ENCODE measurements around the gene RAP2C.

The RAP2C gene

DNA sequence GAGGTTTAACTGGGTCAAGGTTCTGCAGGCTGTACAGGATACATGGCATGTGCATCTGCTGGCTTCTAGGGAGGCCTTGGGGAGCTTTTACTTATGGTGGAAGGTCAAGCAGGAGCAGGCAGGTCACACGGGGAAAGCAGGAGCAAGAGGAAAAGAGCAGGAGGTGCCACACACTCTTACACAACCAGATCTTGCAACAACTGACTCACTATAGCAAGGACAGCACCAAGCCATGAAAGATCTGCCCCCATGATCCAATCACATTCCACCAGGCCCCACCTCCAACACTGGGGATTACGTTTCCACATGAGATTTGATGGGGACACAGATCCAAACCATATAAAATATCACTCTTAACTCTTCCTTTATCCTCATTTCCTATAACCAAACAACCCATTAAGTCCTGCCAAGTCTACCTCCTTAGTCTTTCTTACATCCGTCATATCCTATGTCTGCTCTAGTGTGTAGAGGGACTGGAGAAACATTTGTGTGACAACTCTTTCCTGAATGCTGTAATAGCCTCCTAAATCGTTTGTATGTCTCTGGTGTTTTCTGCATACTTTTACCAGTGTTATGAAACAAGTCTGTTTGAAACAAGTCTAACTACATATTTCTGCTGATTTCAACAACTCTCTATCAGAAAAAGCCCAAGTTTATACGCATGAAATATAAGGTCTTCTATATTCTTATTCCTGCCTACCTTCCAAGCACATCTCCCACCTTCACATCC is 8.3 kb upstream of the RAP2C start:
- no peak for TF ChIP-seq Cebpa-rat (IDR thresholded peaks at IDR 0.05)
- Histone ChIP-seq H3K4me3 (no peak overlapping the region), H3K9me3 (replicated peaks in 1 of 11) (0 out of 22 replicates have a peak, but pooled peaks cover 0 to 4% (median 0%) of the 10 kb centered on the region in 11 experiments), H3K36me3 (no peaks in the 10 kb centered on the region), H3K9ac (no peak overlapping the region), H3K4me2 (no peak overlapping the region), H3K4me1 (no peaks in the 10 kb centered on the region), H3K27ac (no peak overlapping the region), H3K27me3 (peaks cover 94 to 98% (median 98%) of the 10 kb centered on the region in 11 experiments), H4K20me1 (peaks cover 0 to 5% (median 0%) of the 10 kb centered on the region in 11 experiments; a peak in 5 of 22 replicates)

DNA sequence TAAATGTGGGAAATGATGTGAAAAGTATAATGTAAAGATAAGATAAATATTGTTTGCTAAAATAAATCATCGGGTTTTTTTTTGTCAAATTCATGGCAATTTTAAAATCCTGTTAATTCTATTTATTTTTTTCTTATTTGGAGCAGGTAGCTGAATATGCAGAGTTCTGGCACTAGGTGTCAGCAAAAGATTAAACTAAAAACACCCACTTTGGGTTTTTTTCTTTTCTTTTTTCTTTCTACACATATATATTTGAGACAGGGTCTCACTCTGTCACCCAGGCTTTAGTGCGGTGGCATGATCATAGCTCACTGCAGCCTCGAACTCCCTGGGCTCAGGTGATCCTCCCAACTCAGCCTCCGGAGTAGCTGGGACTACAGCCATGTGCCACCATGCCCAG is 6.9 kb upstream of the RAP2C start:
- no peaks in the 10 kb centered on the region for H3K4me1 ChIP-seq
- no peaks in the 10 kb centered on the region for H3K9me3 ChIP-seq (replicated peaks in 1 of 11)
- H3K27ac ChIP-seq: no peak overlapping the region
- H4K20me1 ChIP-seq: peaks cover 0 to 8% (median 0%) of the 10 kb centered on the region in 11 experiments; a peak in 5 of 22 replicates
- H3K4me2 ChIP-seq: no peak overlapping the region
- no peak overlapping the region for H3K4me3 ChIP-seq
- H3K27me3 ChIP-seq: peaks cover 94 to 99% (median 98%) of the 10 kb centered on the region in 11 experiments
- no peak overlapping the region for H3K9ac ChIP-seq
- H3K36me3 ChIP-seq: no peaks in the 10 kb centered on the region
- no peak for TF ChIP-seq Cebpa-rat (IDR thresholded peaks at IDR 0.05)

DNA sequence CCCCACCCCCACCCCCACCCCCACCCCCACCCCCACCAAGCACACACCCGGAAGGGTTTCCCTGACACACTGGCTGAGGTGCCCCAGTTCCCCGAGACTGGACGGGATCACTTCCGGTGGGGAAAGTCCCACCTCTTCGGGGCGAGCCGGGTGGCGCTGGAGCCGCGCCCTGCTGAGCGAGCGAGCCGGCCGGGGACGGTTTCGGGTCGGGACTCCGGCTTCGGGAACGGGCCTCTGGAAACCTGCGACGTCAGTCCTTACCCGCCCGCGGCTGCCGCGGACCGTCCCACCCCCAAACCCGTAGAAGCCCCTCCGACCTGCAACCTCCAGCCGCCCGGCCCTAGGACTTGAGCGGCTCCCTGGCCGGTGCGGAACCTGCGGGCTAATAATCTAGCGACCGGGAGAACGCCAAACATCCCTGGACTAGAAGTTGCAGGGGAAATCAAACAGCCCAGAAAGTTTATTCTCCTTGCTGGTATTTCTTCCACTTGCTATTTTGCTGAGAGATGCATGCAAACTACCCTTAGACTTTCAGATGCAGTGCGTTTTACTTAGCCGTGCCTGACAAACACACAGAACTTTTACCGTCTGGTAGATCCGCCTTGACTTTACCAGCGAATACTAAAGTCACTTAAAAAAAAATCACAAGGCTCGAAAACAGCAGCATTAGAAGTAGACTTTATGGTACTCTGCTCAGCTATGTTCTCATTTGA is 991 bp downstream of the RAP2C start:
- TF ChIP-seq Cebpa-rat (IDR thresholded peaks at IDR 0.05): no peak
- Histone ChIP-seq H3K4me1 (peaks cover 0 to 25% (median 15%) of the 10 kb centered on the region in 10 experiments; a peak in 14 of 20 replicates), H3K4me3 (peak overlapping the region; percentile 60 to 80 (median 72)), H3K4me2 (peak overlapping the region; percentile 67 to 84 (median 72)), H4K20me1 (peaks cover 0 to 28% (median 17%) of the 10 kb centered on the region in 11 experiments; a peak in 15 of 22 replicates), H3K9me3 (replicated peaks in 1 of 11) (peaks cover 0 to 10% (median 0%) of the 10 kb centered on the region in 11 experiments; a peak in 2 of 22 replicates), H3K27me3 (peaks cover 70 to 88% (median 82%) of the 10 kb centered on the region in 11 experiments), H3K27ac (peak overlapping the region; percentile 95 to 99 (median 97)), H3K36me3 (peaks cover 0 to 14% (median 4%) of the 10 kb centered on the region in 11 experiments; a peak in 7 of 22 replicates), H3K9ac (peak overlapping the region; percentile 94 to 98 (median 97))

DNA sequence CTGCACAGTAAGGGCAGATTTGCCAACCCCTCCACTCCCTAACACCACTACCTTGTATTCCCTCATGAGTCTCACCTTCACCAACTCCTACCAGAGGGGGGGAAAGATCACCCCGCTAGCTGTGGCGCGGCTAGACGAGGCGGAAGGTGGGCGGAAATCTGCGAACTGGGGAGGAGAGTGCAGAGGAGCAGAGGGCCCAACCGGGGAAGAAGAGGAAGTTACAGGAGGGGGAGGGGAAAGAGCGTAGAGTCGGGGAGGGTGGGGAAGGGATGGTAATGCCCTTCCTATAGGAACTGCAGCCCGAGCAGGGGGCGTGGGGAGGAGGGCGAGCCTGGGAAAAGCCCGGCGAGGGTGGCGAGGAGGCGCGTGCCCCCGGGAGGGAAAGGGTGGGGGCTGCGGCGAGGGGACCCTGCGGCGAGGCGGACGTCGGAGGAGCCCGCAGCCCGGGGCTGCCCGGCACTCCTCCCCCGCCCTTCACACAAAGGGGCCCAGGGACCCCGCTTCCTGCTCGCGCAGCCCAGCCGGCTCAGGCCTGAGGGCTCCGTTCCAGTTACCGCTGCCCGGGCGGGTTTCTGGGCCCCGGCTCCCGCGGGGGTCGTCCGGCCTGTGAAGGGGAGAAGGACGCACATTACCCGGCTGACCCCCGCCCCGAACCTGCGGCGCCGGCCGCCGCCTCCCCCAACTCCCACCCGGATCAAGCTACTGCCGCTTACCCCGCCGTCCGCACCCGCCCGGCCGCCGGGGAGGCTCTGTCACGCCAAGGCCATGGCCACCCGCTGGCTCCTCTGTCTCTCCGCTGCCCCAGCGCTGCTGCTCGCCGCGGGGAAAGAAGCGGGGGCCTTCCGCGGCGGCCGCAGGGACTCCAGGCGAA is 1.8 kb downstream of the RAP2C start:
- Histone ChIP-seq H3K4me2 (peak overlapping the region; percentile 14 to 70 (median 53)), H3K9ac (peak overlapping the region; percentile 94 to 98 (median 97)), H3K4me1 (peaks cover 0 to 25% (median 15%) of the 10 kb centered on the region in 10 experiments; a peak in 14 of 20 replicates), H4K20me1 (peaks cover 0 to 34% (median 21%) of the 10 kb centered on the region in 11 experiments; a peak in 14 of 22 replicates), H3K36me3 (peaks cover 0 to 22% (median 11%) of the 10 kb centered on the region in 11 experiments; a peak in 12 of 22 replicates), H3K4me3 (peak overlapping the region; percentile 60 to 80 (median 72)), H3K9me3 (replicated peaks in 1 of 11) (peaks cover 0 to 10% (median 0%) of the 10 kb centered on the region in 11 experiments; a peak in 2 of 22 replicates), H3K27me3 (peaks cover 72 to 88% (median 82%) of the 10 kb centered on the region in 11 experiments), H3K27ac (peak overlapping the region; percentile 95 to 99 (median 97))
- TF ChIP-seq Cebpa-rat (IDR thresholded peaks at IDR 0.05): no peak

DNA sequence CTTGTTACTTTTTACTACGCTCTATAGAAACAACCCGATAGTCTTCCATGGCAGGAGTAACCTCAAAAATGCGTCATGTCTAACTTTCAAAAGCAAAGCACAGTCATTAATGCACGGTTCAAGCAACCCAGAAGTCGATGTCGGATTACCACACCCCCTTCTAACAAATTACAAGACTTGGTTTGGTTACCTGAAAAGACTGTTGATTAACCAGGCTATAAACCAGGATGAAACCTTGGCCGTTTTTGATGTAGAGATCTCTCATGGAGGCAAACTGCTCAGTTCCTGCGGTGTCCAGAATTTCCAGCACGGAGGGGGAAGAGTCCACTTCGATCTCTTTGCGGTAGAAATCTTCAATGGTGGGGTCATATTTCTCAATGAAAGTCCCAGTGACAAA is 2.4 kb downstream of the RAP2C start:
- Histone ChIP-seq H3K4me2 (peak overlapping the region; percentile 14 to 70 (median 53); a peak in 21 of 22 replicates), H3K27ac (peak overlapping the region; percentile 95 to 99 (median 97); a peak in 21 of 22 replicates), H3K4me1 (peaks cover 0 to 25% (median 15%) of the 10 kb centered on the region in 10 experiments; a peak in 14 of 20 replicates), H3K27me3 (peaks cover 70 to 86% (median 82%) of the 10 kb centered on the region in 11 experiments), H4K20me1 (peaks cover 0 to 38% (median 21%) of the 10 kb centered on the region in 11 experiments; a peak in 14 of 22 replicates), H3K9ac (peak overlapping the region; percentile 94 to 98 (median 97)), H3K4me3 (peak overlapping the region; percentile 60 to 80 (median 72)), H3K9me3 (replicated peaks in 1 of 11) (peaks cover 0 to 10% (median 0%) of the 10 kb centered on the region in 11 experiments; a peak in 2 of 22 replicates), H3K36me3 (peaks cover 0 to 25% (median 12%) of the 10 kb centered on the region in 11 experiments; a peak in 12 of 22 replicates)
- no peak for TF ChIP-seq Cebpa-rat (IDR thresholded peaks at IDR 0.05)

DNA sequence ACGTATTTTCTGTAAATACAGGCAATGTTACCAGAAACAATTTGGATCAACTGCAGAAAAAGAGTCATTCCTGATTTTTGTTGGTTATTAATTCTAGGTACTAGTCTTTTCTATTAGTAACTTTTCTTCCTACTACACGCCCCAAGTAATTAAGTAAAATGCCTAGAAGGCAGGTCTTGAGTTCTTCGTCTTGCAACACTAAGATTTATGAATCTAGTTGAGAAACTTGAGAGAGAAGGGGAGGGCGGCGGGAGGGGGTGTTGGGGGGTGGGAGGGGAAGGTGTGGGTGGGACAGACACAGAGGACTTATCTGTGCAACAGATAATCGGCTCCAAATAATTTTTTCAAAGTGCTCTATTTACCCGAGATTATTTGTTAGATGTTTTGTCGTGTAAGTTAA is 3.0 kb downstream of the RAP2C start:
- peaks cover 0 to 43% (median 22%) of the 10 kb centered on the region in 11 experiments; a peak in 14 of 22 replicates for H4K20me1 ChIP-seq
- peaks cover 0 to 27% (median 12%) of the 10 kb centered on the region in 11 experiments; a peak in 12 of 22 replicates for H3K36me3 ChIP-seq
- peak overlapping the region in 7 of 11 experiments; percentile 95 to 99 (median 97); a peak in 9 of 22 replicates for H3K27ac ChIP-seq
- H3K4me2 ChIP-seq: peak overlapping the region; percentile 44 to 78 (median 58); a peak in 21 of 22 replicates
- peaks cover 0 to 25% (median 15%) of the 10 kb centered on the region in 10 experiments; a peak in 14 of 20 replicates for H3K4me1 ChIP-seq
- peaks cover 0 to 10% (median 0%) of the 10 kb centered on the region in 11 experiments; a peak in 2 of 22 replicates for H3K9me3 ChIP-seq (replicated peaks in 1 of 11)
- H3K4me3 ChIP-seq: peak overlapping the region; percentile 60 to 80 (median 72)
- peaks cover 70 to 86% (median 82%) of the 10 kb centered on the region in 11 experiments for H3K27me3 ChIP-seq
- TF ChIP-seq Cebpa-rat (IDR thresholded peaks at IDR 0.05): no peak
- peak overlapping the region; percentile 94 to 98 (median 97); a peak in 19 of 22 replicates for H3K9ac ChIP-seq

DNA sequence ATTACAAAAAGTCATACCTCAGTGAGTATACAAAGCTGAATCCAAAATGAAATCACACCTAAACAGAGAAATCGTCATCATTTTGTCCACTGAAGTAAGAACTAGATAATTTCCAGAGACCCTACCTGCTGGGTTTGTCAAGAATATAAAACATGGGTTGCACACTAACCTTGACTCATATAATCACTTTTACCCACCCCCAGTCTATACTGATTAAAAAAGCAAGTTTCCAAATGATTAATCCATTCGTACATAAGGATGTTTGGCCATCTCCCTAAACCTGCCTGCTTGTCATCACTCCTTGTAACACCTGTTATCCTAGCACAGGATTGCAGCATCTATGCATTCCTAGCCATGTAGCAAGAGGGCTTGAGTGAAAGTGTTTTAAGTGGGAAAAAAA is 4.7 kb downstream of the RAP2C start:
- no peak overlapping the region for H3K27ac ChIP-seq
- H3K9ac ChIP-seq: no peak overlapping the region
- H4K20me1 ChIP-seq: peaks cover 0 to 61% (median 34%) of the 10 kb centered on the region in 11 experiments; a peak in 17 of 22 replicates
- no peak overlapping the region for H3K4me3 ChIP-seq
- peaks cover 0 to 10% (median 0%) of the 10 kb centered on the region in 11 experiments; a peak in 2 of 22 replicates for H3K9me3 ChIP-seq (replicated peaks in 1 of 11)
- H3K4me2 ChIP-seq: peak overlapping the region in 6 of 11 experiments; percentile 11 to 75 (median 54); a peak in 6 of 22 replicates
- no peak for TF ChIP-seq Cebpa-rat (IDR thresholded peaks at IDR 0.05)
- H3K27me3 ChIP-seq: peaks cover 70 to 88% (median 82%) of the 10 kb centered on the region in 11 experiments
- peaks cover 2 to 27% (median 12%) of the 10 kb centered on the region in 10 experiments; a peak in 16 of 20 replicates for H3K4me1 ChIP-seq
- H3K36me3 ChIP-seq: peaks cover 0 to 27% (median 14%) of the 10 kb centered on the region in 11 experiments; a peak in 13 of 22 replicates
